Measurements from ENCODE around the gene DIPK1B.

Gene DIPK1B

DNA sequence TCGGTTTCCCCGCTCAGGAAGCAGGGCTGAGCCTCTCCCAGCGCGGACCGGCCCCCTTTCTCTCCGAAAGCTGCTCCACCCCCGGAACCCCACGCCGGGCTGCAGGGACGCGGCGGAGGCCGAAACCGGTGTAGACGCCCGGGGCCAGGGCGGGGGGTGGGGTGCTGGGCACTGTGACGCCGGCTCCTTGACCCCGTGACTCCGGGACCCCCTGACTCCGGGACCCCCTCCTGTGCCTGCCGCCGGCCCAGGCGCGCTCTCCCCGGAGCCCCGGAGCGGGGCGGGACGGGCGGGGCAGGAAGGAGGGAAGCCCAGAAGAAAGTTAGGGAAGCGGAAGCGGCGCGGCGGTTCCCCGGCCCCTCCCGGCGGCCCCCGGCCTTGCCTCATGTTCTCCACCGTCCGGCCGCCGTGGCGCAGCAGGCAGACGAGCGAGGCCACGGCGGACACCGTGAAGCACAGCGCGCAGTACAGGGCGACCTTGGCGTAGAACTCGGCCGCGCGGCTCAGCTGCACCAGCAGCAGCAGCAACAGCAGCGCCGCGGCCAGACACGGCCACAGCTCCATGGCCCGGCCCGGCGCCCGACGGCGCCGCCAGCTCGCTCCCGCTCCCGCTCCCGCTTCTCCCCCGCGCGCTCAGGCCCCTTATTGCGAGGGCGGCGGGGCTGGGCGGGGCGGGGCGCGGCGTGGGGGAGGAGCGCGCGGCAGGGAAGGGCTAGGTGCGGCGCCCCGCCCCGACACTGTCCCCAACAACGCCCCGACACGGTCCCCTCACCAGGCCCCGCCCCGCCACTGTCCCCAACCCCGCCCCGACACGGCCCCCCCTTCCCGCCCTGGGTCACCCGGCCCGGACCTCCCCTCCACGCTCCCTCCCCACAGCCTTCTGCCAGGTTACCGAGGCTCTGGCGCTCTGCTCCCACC, 25.3 kb upstream of the DIPK1B start, which contains the start of gene AGPAT2:
Gene AGPAT2 (minus strand): TSS at position 664 of the 918 bp plus-strand sequence. CDS start 100 bp downstream, at position 564.
- no peak for DNase-seq

DNA sequence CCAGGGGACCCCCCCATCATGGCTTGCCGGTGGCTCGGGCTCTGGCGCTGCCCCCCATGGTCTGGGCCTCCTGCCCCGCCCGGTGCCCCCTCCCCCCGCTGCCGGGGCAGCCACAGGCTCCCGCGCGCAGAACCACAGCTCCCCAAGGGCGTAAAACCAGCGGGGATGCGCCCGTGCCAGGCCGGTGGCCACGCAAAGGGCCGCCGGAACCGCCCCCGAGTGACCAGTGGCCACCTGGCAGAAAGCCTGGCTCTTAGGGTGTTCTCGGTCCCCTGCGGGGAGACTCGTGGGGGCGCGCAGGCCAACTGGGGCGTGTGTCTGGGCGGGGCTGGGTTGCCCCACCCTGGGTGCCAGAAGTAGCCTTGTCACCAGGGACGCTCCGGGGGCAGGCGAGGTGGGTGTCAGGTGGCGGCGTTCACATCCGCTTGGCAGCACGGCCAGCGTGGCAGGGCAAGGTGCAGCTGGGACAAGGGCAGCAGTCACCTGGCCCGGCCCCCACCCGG, 24.6 kb upstream of the DIPK1B start:
- DNase-seq: no peak

- DNase-seq: no peak
These were observed 23.9 kb upstream of the DIPK1B start for GRCh38 chr9:136688274-136689107.

GRCh38 chr9:136689108-136689460, 23.3 kb upstream of the DIPK1B start:
- no peak for DNase-seq

DNA sequence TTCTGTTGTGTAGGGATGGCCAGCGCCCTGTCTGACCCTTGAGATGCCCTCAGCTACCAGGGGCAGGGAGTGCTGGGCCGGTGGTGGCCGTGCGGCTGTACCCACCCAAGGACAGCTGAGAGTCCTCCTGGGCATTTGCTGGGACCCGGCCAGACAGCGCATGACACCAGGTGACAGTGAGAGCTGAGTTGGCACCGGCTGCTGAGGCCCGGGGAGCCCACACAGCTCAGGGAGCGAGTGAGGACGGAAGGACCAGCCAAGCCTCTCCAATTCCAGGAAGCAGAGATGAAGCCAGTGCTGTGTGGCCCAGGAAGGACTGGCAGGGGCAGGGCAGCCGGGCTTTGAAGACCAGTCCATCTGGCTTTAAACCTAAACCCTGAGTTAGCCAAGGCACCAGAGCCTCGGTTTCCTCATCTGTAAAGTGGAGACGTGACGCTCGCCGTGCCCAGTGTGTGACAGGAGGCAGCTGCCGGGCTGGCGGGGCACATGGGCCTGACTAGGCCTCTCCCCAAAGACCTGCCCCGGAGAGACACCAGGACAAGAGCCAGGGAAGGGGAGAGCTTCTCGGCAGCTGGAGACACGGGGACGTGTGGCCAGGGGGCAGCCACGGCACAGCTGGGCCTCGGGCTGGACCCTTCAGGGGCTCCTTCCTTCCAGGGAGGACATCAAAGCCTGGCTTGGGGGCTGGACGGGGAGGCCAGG, 22.1 kb upstream of the DIPK1B start:
- DNase-seq: peak; percentile 67

- peak; percentile 32 for DNase-seq
These were observed 21.5 kb upstream of the DIPK1B start for GRCh38 chr9:136690806-136691261.

DNA sequence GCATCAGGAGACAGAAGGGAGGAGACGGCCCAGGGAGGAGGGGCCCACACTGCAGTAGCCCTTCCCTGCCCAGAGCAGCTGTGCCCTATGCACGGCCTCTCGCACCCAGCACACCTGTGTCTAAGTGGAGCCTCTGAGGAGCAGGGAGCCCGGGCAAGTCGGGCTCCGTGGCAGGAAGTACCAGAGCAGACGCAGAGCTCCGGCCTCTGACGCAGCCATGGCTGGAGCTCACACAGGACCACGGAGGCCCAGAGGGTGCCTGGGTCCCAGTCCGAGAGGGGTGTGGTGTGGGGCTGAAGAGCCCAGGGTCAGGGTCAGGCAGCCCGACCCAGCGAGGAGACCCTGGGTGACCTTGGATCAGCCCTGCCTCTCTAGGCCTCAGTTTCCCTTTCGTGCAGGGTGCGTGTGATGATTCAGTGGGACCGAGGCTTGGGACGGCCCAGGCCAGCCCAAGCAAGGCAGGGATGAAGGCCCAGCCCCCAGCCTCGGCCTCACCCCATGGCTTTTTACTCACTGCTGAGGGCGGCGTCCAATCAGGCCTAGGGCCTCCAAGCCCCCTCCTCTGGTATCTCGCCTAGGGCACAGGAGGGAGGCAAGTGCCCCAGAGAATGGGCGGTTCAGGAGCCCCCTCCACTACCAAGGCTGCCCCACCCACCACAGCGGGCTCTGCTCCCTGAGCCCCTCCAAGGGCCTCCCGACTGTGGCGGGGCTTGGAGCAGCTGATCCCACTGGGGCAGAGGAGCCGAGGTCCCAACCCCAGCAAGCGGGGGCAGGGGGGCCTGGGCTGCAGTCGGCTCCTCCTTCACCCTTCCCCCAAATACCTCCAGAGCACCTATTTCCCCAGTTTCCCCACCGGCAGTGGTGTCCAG, 20.8 kb upstream of the DIPK1B start:
- peak; percentile 35 for DNase-seq

DNA sequence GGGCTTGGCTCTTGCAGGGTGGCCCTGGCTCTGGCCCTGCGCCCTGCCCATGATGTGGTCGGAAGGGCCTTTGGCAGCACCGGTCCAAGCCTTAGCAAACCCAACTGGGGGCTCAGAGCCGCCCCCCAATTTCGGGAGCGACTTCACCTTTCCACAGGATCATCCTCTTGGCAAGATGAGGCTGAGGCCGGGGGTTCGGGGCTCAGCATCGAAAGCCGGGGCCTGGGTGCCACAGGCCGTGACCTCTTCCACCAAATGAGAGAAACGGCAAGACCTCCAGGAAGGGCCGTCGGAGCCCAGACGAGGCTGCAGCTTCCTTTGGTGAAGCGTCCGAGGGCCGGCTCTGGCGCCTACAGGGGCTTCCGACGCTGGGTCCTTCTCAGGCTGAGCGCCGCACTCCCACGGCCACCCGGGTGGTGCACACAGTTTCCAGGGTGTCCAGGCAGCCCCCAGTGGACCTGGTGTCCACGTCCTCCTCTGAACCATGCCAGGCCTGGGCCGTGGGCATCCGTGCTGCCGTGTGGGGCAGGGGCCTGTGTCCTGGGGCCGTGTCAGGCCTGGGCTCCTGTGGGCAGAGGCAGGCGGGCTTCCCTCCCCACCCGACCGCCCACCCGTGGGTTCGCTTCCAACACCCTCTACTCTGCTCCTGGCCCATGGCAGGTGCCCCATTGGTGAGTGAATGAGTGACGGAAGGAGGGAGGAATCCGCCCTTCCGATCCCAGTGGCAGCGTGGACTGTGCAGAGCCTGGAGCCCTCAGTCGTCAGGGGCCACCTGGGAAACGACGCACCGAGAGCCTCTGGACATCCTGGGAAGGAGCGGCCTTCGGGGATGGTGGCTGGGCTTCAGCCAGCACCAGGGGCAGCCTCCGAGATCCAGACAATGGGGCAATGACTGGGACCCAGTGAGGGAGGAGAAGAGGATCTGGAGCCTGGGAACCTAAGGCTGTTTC, 19.9 kb upstream of the DIPK1B start:
- no peak for DNase-seq

DNA sequence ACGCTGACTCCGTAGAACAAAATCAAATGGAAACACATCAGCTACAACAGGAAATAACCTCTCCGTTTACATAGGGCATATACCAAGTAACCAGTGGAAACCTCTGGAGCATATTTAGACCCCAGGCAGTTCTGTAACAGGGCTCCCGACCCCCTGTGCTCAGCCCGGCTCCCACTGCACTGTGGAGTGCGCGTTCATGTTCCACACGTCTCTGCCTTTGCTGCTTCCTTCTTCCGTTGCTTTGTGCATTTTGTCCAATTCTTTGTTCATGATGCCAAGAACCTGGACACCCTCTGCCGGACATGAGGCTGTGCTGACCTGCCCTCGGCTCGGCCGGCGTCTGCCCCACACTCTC, 19.3 kb upstream of the DIPK1B start:
- no peak for DNase-seq

DNA sequence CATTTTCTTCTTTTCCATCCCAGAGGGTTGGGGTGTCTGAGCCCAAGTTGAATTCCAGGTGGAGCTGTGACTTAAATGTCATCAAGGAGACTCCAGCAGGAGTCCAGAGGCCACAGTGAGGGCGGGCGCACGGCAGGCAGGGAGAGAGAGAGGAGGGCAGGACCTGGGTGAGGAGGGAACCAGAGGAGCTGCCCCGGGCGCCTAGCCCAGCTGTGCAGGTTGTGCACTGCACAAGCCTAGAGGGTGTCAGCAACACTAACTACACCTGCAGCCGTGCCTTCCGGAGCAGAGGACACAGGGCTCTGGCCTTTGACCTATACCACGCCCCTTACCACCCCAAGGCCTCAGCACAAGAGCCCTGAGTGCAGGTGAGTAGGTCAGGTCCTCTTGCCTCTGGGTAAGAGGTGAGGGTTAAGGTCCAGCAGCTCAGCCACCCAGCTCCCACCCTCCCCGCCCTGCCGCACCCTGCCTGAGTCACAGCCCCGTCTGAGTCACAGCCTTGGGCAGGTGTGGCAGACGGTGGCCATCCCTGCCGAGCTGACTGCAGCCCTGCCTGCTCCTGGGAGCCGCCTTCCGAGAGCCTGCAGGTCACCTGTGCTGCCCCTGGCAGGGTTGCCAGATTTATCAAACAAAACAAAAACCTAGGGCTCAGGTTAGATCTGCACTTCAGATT, 18.7 kb upstream of the DIPK1B start:
- no peak for DNase-seq

GRCh38 chr9:136694163-136694871, 18.1 kb upstream of the DIPK1B start:
- no peak for DNase-seq

DNA sequence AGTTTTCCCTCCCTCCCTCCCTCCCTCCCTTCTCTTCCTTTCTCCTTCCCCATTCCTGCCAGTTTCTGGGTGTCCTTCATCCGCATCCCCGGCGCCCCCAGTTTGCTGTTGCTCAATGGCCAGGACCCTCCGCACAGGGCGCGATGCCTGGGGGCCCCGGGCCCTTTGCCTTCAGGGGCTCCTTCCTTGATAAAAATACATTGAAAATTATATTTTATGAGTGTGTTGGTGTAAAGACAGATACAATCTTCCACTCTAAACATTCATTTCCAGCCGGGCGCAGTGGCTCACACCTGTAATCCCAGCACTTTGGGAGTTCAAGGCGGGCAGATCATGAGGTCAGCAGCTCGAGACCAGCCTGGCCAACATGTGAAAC, 17.5 kb upstream of the DIPK1B start:
- no peak for DNase-seq

GRCh38 chr9:136695435-136695895, 16.9 kb upstream of the DIPK1B start:
- DNase-seq: peak; percentile 92

GRCh38 chr9:136695955-136696354, 16.4 kb upstream of the DIPK1B start:
- DNase-seq: peak; percentile 50

- DNase-seq: no peak
These were observed 15.9 kb upstream of the DIPK1B start for GRCh38 chr9:136696502-136696901.

DNA sequence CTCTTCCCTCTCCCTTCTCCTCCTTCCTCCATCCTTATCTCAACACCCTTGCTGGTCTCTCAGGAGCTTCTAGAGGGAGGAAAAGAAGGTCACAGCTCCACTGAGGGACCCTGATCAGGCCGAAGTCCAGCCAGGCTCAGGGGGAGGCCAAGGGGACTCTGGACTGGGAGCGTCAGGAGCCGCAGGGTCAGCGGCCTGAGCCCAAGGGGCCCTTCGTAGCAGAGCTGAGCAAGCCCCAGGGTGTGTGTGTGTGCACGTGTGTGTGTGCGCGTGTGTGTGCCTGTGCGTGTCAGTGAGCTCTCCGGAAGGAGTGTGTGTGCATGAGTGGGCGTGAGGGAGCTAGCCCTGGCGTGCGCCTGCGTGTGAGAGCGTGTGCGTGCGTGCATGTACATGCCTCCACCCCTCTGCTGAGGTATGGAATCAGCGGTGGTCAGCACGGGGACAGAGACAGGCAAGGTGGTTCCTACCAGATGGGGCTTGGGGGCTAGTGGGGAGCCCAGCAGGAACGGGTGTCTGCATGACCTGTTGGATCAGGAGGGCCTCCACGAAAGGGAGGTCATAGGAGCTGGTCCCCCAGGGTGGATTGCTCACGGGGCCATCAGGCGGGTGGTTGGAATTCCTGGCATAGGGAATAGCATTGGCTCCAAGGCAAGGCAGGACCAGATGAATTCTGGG, 15.1 kb upstream of the DIPK1B start:
- no peak for DNase-seq

DNA sequence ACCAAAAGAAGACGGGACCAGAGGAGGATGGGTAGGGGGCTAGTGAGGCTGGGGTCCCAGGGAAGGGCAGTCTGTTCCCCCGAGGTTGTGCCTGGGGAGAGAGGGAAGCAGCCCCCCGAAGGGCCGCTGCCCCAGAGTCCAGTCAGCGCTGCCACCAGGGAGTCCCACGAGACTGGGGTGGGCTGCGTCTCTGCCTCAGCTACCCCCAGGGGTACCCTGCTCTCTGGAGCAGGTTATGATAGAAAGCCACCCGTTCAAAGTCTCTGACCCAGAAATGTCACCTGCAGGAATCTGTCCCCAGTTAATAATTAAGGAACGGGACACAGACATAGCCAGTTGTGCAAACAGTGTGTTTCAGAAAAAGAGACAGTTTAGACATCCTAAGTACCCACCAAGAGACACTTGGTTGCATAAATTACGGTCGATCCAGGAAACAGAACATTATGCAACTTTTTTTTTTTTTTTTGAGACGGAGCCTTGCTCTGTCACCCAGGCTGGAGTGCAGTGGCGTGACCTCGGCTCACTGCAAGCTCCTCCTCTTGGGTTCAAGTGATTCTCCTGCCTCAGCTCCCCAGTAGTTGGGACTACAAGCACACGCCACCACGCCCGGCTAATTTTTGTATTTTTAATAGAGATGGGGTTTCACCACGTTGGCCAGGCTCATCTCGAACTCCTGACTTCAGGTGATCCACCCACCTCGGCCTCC, 14.4 kb upstream of the DIPK1B start:
- DNase-seq: no peak

GRCh38 chr9:136698635-136699246, 13.6 kb upstream of the DIPK1B start:
- no peak for DNase-seq
